Brain pericyte (primary cell): ENCODE results near the gene ARHGEF1.
"Not testable (repeated sequence)": the region's sequence is repeated elsewhere in the genome, so short reads cannot be mapped to it uniquely, and the experiment has no call there.

Source experiments
- DNase-seq: peaks from one replicate; pipeline ENCODE4 v3.0.0-alpha.2; 2012; ENCODE audit warnings: low read depth, low spot score

ARHGEF1 gene

DNA sequence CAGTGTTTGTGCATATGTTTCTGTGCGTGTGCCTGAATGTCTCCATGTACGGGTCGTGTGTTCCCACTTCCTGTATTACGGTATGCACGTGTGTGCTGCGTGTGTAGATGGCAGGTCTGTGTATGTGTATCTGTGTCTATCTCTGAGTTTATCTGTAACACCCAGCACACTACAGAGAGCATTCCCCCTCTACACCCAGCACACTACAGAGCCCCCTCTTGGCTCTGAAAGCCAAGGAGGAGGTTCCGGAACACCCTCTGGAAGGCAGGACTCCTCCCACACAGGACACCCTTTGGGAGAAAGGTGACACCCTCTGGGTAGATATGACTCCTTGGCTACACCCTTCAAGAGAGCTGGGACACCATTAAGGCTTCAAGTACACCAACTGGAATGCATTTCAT, 47.3 kb downstream of the ARHGEF1 start:
- DNase-seq: no peak

DNA sequence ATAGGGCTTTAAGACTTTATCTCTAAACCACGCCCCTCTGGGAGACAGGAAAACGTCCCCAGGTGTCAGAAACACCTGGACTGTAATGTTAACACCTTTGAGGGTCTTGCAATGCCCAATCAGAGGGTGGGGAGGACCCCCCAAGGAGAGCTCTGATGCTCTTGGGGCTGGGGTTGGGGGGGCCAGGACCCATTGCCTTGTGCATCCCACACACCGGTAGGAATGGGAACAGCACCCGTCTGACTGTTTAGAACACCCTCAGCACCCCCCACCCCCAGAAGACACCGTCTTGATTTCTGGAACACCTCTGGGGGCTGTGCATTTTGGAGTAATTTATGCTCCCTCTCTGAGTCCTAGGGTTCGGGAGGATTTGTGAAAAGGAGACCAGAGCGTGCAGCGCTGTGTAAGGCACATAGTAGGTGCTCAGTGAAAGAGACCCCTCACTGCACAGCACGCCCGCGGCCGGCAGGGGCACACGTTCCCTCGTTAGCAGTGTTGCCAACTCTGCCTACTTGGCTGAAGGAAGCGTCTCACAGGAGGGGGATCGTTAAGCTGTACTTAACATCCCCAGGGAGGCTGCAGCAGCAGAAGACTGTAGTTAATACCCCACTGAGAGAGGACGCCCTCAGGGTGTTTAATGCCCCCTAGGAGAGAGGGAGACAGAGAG, 48.1 kb downstream of the ARHGEF1 start:
- no peak for DNase-seq

DNA sequence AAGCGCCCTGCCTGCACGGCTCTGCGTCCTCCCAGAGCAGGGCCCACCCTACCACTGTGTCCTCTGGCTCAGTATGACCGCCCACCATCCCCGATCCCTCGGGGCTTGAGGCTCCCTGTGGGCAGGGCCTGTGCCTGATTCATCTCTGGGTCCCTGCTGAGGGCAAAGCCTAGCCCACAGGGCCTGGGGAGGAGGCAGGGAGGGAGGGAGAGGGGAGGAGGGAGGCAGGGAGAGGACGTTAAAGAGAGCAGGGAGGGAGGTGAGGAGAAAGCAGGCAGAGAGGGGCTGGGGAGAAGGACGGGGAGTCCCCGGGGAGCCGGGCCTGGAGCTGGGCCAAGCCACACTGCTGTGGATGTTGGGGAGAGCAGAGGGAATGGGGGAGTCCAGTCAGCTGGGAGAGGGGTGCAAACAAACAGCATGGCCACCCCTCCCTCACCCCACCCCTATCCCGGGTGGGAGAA, 49.3 kb downstream of the ARHGEF1 start:
- DNase-seq: no peak

DNA sequence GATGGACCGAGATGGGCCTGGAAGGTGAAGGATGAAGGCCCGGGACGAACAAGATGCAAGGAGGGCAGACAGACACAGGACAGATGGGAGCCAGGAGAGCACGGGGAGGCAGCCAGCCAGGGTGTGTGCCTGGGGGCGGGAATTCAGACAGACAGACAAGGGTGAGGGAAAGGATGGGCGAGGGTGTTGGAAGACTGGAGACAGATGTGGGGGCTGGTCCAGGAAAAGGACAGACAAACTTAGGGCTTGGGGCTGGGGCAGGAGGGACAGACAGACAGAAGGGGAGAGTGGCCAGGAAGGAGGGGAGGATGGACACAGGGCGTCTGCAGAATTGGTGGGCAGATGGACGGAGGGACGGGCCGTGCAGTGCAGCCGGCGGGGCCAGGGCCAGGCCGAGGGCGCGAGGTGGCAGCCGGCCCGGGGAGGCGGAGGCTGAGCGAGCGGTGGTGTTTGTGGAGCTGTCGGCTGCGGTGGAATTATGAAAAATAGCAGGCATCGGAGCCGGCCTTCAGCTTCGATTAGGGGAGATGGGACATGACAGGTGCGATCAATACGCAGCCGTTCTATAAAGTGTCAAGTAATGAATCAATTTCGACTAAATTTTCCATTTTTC, 49.8 kb downstream of the ARHGEF1 start:
- no peak for DNase-seq

DNA sequence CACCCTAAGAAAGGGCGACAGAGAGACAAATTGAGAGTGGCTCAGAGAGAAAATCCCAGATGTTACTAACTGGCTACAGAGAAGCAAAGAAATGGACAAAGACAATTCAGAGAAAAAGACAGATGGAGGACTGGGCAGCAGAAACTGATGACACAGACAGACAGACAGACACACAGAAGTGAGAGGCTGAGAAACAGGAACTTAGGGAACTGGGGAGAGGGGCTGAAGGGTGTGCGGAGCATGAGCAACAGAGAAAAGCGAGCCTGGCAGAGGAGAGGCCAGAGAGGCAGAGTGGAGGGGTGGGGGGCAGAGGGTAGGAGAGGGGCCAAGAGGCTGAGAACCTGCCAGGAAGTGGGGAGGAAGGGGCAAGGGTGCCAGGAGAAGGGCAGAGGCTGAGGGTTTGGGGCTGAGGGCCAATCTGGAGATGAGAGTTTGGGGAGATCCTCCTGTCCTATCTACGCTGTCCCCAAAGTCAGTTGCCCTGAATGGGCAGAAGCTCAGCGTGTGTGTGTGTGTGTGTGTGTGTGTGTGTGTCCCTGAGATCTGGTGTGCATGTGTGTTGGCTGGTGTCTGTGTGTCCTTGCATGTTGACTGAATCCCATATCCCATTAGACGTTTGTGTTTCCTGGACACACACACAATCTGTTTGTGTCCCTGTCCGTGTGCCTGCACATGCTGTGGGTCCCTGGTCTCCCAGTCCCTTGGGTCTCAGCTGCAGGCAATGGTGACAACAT, 50.9 kb downstream of the ARHGEF1 start:
- DNase-seq: no peak

DNA sequence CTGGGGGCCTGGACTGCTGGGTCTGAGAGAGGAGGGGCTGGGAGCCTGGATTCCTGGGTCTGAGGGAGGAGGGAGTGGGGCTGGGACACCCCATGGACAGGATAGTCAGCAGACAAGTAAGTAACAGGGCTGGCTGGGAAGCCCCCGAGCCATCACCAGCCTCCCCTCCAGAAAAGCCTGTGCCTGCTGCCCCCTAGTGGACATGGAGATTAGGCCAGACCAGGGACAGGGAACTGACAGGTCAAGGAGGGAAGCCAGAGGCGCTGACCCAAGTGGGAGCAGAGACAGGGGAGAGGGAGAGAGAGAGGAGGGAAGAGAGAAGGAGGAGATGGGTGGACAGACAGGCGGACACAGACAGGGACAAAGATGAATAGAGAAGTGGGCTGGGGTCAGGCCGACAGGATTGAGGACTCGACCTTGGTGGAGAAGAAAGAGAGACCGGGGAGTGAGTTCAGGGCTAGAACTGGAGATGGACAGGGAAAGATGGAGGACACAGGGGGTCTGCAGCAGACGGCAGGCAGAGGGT, 51.9 kb downstream of the ARHGEF1 start:
- DNase-seq: no peak

DNA sequence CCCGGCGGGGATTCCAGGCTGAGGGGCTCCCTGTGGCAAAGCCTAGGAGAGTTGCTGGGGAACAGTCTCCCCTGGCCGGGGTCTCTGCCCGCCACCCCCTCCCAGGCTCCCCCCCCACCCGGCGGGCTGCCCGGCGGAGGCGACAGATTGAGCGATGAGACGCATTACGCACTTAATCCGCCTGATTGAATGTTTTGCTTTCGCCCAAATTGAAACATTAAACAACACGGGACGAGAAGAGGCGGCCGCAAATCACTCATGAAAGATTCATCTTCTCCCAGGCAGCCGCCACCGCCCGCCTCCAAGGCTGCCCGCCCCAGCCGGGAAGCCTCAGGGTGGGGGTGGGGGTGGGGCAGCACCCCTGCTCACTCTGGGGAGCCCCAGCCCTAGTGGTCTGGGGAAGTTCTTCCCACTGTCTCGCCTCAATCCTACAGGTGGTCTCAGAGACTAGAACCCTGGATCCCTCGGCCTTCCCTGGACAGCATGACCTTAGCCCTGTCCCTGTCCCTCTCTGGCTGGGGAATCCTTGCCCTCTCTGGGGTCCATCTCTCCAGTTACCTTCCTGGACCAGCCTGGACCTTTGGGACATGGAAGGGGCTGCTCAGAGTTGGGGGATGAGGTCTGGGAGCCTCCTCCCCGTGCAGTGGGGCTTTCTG, 52.9 kb downstream of the ARHGEF1 start:
- DNase-seq: no peak

DNA sequence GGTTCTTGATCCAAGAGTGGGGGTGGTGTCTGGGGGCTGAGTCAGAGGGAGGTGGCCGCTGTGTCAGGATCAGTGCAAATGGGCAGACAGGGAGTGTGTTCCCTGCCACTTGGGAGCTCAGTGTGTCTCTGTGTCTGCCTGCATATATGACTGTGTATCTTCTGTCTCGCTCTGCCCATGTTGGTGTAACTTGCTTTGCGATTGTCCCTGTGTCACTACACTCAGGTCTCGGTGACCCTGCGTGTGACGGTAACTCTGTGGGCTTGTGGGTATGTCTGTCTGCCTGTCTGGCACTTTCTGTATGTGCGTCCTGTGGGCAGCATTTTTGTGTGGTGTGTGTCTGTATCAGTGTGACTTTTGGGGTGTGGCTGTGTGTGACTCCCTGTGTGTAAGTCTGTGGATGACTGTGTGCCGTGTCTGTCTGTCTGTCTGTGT, 53.4 kb downstream of the ARHGEF1 start:
- no peak for DNase-seq

DNA sequence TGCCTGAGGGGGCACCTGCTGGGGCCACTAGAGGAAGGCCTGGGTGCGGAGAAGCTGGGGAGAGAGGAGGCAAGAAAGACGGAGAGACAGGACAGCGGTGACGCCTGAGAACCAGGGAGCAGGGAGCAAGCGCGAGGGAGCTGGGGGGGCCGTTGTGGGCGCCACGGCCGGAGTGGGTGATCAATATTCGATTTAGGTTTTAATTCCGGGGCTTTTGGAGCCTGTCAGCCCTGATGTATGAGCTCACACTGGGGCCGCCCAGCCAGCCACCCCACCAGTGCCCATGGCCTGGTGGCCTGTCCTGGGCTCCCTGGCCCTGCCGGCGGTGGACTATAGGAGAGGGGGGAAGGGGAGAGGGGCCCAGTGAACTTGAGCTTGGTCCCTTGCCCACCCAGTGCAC, 54.0 kb downstream of the ARHGEF1 start:
- no peak for DNase-seq

DNA sequence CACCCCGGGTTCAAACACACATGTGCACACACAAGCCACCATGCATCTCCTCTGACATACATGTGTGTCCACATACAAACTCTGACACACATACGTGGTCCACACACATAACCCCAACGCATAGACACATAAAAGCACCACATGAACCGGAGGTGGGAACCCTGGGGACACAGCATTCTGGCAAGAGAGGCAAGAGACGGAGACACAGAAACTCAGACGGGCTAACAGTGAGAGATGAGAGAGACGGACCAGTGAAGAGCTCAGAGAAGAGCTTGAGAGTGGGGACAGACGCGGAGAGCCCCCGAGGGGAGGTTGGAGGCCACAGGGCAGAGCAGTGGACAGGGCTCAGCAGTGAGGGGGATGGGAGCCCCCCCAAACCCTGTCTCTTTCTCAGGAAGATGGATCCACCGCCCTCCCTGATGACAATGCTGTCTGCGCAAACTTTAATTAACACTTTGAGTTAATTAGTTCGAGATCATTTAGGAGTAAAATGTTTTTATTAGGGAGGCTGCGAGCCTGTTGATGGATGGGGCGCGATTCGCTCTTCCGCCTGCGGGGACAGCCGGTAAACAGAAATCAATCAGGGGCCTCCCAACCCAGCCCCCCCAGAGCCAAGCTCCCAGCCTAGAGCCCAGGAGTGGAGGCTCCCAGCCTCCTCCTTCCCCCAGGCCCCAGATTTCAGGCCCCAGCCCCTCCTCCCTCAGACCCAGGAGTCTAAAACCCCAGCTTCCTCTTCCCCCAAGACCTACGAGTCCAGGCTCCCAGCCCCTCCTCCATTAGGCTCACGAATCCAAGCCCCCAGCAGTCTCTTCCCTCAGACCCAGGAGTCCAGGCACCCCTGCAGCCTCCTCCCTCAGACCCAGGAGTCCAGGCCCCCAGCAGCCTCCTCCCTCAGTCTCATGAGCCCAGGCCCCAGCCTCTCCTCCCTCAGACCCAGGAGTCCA, 54.8 kb downstream of the ARHGEF1 start:
- no peak for DNase-seq

DNA sequence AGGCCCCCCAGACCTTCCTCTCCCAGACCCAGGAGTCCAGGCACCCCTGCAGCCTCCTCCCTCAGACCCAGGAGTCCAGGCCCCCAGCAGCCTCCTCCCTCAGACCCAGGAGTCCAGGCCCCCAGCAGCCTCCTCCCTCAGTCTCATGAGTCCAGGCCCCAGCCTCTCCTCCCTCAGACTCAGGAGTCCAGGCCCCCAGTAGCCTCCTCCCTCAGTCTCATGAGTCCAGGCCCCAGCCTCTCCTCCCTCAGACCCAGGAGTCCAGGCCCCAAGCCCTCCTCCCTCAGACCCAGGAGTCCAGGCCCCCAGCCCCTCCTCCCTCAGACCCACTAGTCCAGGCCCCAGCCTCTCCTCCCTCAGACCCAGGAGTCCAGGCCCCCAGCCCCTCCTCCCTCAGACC, 56.2 kb downstream of the ARHGEF1 start:
- DNase-seq: not testable (repeated sequence)

DNA sequence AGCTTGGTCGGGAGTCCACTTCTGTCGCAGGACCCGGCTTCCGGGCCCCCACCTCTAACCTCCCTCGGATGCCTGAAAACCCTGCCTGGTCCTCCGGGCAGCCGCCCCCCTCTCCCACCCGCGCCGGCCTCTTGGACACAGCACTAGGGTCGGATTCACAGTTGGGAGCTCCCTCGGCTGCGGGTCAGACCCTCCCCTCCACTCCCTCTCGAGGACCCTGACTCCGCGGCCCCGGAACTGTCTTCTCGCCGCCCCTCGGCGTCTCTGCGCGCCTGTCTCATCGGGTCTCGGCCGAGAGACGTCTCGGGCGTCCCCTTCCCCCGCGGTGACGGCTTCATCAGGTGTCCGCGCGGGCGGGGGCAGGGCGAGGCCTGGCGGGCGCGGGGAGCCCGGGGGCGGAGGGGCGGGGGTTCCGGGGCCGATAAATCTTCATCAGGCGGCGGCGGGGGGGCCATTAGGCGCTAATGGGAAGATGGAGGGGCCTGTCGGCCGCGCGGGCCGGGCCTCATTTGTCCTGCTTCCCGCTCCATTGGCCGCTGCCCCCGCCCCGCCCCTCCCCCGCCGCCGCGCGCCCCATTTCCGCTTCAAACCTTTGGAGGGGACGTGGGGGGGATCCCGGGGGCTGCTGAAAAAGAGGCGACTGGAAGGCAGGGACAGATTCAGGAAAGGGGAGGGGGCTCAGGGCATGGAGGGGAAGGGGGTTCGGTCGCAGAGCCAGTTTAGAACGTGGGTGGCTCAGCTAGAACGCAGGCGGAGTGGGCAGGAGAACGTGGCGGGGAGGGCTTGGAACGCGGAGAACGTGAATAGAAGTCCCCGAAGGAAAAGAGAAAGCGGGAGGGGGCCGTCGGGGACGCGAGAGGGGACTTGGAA, 57.1 kb downstream of the ARHGEF1 start:
- DNase-seq: no peak

DNA sequence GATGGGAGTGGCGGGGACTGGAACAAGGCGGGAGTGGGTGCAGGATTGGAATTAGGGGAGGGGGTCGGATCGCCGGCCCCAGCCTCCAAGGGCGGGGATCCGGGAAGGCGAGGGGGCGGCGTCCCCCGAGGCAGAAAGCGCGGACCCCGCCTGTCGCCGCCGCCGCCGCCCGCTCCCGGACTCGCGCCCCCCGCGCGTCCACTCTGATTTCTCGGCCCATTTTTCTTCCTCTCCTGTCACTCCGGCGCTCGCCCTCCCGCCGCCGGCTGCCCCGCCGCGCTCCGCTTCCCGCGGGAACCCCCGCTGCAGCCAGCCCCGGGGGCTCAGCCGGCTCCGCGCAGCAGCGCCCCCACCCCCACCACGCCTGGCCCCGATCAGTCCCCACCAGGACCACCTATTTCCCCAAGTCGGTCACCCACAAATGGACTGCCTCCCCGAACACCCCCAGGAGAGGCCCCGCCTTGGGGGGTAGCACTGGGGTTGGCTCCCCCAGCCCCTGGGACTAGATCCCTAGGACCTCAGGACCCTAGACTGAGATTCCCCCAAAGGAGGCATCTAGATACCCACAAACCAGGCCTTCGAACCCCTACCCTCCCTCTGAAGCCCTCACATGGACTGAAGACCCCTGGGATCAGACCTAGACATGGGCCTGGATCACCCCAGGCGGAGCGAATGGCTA, 57.9 kb downstream of the ARHGEF1 start:
- DNase-seq: no peak

DNA sequence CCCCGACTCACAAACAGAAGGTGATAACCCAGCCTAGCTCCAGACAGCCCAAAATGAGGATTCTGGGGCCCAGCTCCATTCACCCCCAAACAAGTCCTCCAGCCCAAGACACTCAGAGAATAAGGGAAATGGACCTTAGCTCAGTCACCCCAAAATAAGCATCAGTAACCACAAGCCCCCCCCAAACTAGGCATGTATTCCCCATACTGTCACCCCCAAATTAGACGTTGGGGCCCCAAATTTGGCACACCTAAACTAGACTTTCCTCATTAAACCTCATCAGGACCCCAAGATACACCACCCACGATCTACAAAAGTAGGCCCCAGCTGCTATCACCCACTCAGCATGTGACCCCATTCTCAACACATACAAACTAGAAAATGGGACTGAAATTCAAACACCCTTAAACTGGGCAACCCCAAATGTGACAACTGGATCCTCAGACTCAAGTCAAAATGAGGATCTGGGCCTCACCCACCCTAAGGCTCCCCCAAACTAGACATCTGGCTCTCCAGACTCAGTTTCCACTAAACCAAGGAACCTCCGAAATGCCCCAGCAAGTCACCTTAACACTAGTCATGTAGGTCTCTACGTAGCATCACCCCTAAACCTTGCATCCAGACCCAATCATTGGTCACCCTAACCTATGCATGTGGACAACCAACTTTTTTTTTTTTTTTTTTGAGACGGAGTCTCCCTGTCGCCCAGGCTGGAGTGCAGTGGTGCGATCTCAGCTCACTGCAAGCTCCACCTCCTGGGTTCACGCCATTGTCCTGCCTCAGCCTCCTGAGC, 58.6 kb downstream of the ARHGEF1 start:
- no peak for DNase-seq

DNA sequence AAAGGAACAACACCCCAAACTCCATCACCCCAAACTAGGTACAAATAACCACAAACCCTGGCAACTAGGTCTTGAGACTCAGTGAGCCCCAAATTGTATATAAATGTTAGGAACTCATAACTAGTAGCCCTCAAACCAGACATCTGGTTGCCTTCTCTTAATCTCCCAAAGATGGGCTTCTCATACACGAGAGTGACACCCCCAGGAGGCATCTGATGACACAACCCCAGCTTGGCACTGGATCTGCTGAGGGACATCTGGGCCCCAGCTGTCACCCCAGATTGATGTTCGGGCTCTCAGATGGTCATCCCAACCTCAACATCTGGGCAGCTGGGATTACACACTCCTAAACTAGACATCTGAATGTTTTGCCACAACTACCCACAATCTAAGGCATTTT, 61.4 kb downstream of the ARHGEF1 start:
- no peak for DNase-seq

DNA sequence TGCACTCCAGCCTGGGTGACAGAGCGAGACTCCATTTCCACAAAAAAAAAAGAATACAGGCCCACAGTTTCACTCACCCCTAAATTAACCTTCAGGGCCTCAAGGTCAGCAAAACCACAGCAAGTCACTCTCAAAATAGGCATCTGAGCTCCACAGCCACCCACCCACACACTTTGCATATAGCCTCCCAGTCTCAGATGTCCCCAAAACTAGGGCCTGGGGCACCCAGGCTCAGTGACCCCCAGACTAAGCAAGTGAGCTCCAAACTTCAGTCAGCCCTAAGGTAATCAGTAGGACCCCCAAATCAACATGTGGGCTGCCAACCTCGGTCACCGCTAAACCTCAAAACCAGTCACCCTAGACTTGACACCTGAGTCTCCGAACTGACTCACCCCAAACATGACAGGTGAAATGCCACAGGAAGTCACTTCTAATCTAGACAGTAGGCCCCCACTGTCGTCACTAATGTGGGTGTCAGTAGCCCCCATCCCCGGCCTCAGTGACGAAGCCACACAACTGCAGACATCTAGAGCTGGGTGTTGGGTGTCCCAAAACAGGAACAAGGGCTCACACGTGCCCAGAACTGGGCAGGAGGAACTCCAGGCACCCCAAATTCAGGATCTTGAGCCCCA, 62.3 kb downstream of the ARHGEF1 start:
- no peak for DNase-seq

DNA sequence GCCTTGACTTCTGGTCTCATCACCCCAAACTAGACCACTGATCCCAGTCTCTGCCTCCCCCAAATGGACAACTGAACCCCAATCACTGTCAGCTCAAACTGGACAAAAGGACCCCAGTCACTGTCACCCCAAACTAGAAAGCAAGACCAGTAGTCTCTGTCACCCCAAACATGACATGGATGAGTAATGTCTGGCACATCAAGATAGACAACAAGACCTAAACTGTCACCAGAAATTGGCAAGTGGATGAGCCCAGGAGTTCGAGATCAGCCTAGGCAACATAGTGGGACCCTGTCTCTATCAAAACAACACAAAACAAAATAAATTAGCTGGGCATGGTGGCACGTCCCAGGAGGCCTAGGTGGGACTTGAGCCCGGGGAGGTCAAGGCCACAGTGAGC, 64.1 kb downstream of the ARHGEF1 start:
- no peak for DNase-seq

DNA sequence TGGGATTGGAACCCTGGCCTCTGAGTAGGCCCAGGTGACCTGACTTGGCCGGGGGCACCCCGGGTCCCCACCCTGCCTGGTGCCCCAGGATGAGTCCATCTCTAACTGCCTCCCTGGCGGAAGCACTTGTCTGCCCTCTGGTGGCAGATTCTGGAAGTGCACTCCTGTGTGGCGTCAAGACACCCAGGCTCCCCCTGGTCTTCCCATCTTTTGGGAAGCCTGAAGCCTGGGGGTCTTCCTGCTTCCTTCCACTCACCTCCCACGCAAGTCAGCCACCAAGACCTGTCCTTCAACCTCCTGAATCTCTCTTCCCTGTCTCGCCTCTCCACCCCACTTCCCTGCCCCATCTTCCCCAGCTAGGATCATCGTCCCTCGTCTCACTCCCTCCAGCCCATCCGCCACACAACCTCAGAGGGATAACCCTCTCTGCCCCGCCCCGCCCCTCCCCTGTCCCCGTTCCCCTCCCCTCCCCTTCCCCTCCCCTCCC, 68.7 kb downstream of the ARHGEF1 start:
- DNase-seq: no peak
